OCI-LY1 (cell line): ENCODE results near the gene RNGTT.

Experiments used
- H2AFZ ChIP-seq: fragments of 200-600 bp; sonication (generic), shearing (Covaris generic); 2 replicates; pipeline ENCODE4 v1.6.0; 2014; ENCODE audit warnings: antibody characterized with exemption, mild to moderate bottlenecking, low read length
- H3F3A ChIP-seq: fragments of 200-600 bp; sonication (generic), shearing (Covaris generic); 2 replicates; pipeline ENCODE4 v1.6.0; 2014; ENCODE audit warnings: mild to moderate bottlenecking, antibody characterized with exemption, low read length, moderate library complexity; ENCODE audit not compliant: insufficient read depth
- H3K27ac ChIP-seq: fragments of 200-600 bp; sonication (generic); 2 replicates; pipeline ENCODE4 v1.5.1; 2014; ENCODE audit warnings: low read length, mixed run types, mild to moderate bottlenecking, low read depth; ENCODE audit not compliant: poor library complexity, severe bottlenecking
- H3K27me3 ChIP-seq: fragments of 200-600 bp; sonication (generic); 2 replicates; pipeline ENCODE4 v1.6.0; 2014; ENCODE audit warnings: antibody characterized with exemption, mild to moderate bottlenecking, low read length, moderate library complexity; ENCODE audit not compliant: insufficient read depth
- H3K36me3 ChIP-seq: fragments of 200-600 bp; sonication (generic); 2 replicates; pipeline ENCODE4 v1.6.1; 2014; ENCODE audit warnings: mild to moderate bottlenecking, antibody characterized with exemption, low read length, moderate library complexity, mixed read lengths; ENCODE audit not compliant: insufficient read depth
- H3K4me1 ChIP-seq: fragments of 200-600 bp; sonication (generic); 2 replicates; pipeline ENCODE4 v1.5.1; 2014; ENCODE audit warnings: mild to moderate bottlenecking, low read length, moderate library complexity; ENCODE audit not compliant: insufficient read depth, severe bottlenecking
- H3K4me2 ChIP-seq: fragments of 200-600 bp; sonication (generic), shearing (Covaris generic); 2 replicates; pipeline ENCODE4 v1.6.1; 2014; ENCODE audit warnings: low read length
- H3K4me3 ChIP-seq: fragments of 200-600 bp; sonication (generic); 2 replicates; pipeline ENCODE4 v1.5.1; 2014; ENCODE audit warnings: low read length, low read depth, mild to moderate bottlenecking, mixed read lengths; ENCODE audit not compliant: poor library complexity, severe bottlenecking
- H3K79me2 ChIP-seq: fragments of 200-600 bp; shearing (Covaris generic); 2 replicates; pipeline ENCODE4 v1.6.1; 2016; ENCODE audit warnings: mixed run types, low read length, mixed read lengths; ENCODE audit not compliant: insufficient read depth
- H3K9ac ChIP-seq: fragments of 200-600 bp; sonication (generic), shearing (Covaris generic); 2 replicates; pipeline ENCODE4 v1.6.1; 2014; ENCODE audit warnings: mild to moderate bottlenecking, low read length, mixed read lengths
- H3K9me2 ChIP-seq: fragments of 200-600 bp; sonication (generic), shearing (Covaris generic); 2 replicates; pipeline ENCODE4 v1.6.1; 2014; ENCODE audit warnings: low read depth, mild to moderate bottlenecking, low read length, mixed read lengths
- H3K9me3 ChIP-seq: fragments of 200-600 bp; shearing (Covaris generic); 2 replicates; pipeline ENCODE4 v1.6.1; 2014; ENCODE audit warnings: low read length, mixed read lengths
- H4K20me1 ChIP-seq: fragments of 200-600 bp; sonication (generic), shearing (Covaris generic); 2 replicates; pipeline ENCODE4 v1.6.0; 2016; ENCODE audit warnings: mild to moderate bottlenecking, low read length; ENCODE audit not compliant: insufficient read depth
- CTCF ChIP-seq: fragments of 200-600 bp; sonication (generic), shearing (Covaris generic); IDR thresholded peaks from 2 replicates; pipeline ENCODE4 v1.5.1; 2017; ENCODE audit warnings: mild to moderate bottlenecking, antibody characterized with exemption, low read length, moderate library complexity, mixed read lengths
- EZH2 ChIP-seq: fragments of 200-600 bp; sonication (generic), shearing (Covaris generic); IDR thresholded peaks from 2 replicates; pipeline ENCODE4 v1.8.0; 2017; ENCODE audit warnings: borderline replicate concordance, mixed run types, mild to moderate bottlenecking, antibody characterized with exemption, low read length, moderate library complexity, mixed read lengths

RNGTT gene

GRCh38 chr6:88698661-88699060 is 264.8 kb downstream of the RNGTT start:
- TF ChIP-seq CTCF (no peak), EZH2 (no peak)
- Histone ChIP-seq H3K36me3 (peaks cover 3% of the 10 kb centered on the region; the same call in 1 of the 2 replicates), H3K9me3 (no peaks in the 10 kb centered on the region), H3K4me3 (no peak overlapping the region), H4K20me1 (no peaks in the 10 kb centered on the region), H3K4me2 (no peak overlapping the region), H3K9ac (no peak overlapping the region), H3F3A (no peaks in the 10 kb centered on the region), H3K79me2 (no peaks in the 10 kb centered on the region), H3K27me3 (no peaks in the 10 kb centered on the region), H3K27ac (no peak overlapping the region), H3K4me1 (no peaks in the 10 kb centered on the region), H3K9me2 (no peaks in the 10 kb centered on the region), H2AFZ (no peak overlapping the region)

- H3K4me2 ChIP-seq = no peak overlapping the region
- no peaks in the 10 kb centered on the region for H3K27me3 ChIP-seq
- no peaks in the 10 kb centered on the region for H3K9me2 ChIP-seq
- H3K79me2 ChIP-seq = no peaks in the 10 kb centered on the region
- peaks cover 6% of the 10 kb centered on the region; the same call in 1 of the 2 replicates for H3K36me3 ChIP-seq
- H3F3A ChIP-seq = no peaks in the 10 kb centered on the region
- H3K9me3 ChIP-seq = no peaks in the 10 kb centered on the region
- no peak for TF ChIP-seq CTCF
- no peak for TF ChIP-seq EZH2
- H2AFZ ChIP-seq = no peak overlapping the region
- H3K9ac ChIP-seq = no peak overlapping the region
- no peak overlapping the region for H3K4me3 ChIP-seq
- H3K27ac ChIP-seq = no peak overlapping the region
- no peaks in the 10 kb centered on the region for H4K20me1 ChIP-seq
- no peaks in the 10 kb centered on the region for H3K4me1 ChIP-seq
These were observed 267.5 kb downstream of the RNGTT start for GRCh38 chr6:88695937-88696336.

- no peaks in the 10 kb centered on the region for H3K9me2 ChIP-seq
- H3K4me2 ChIP-seq = no peak overlapping the region
- no peaks in the 10 kb centered on the region; the same call in 1 of the 2 replicates for H3F3A ChIP-seq
These were observed 279.7 kb downstream of the RNGTT start for GRCh38 chr6:88683734-88684133.

More at GRCh38 chr6:88683734-88684133, 279.7 kb downstream of the RNGTT start:
- Histone ChIP-seq H3K27ac (no peak overlapping the region), H3K4me1 (no peaks in the 10 kb centered on the region), H4K20me1 (no peaks in the 10 kb centered on the region), H3K9me3 (0 out of 2 replicates have a peak, but pooled peaks cover 4% of the 10 kb centered on the region), H3K36me3 (peaks cover 6% of the 10 kb centered on the region; the same call in 1 of the 2 replicates), H3K9ac (no peak overlapping the region), H3K4me3 (no peak overlapping the region), H3K27me3 (no peaks in the 10 kb centered on the region), H2AFZ (no peak overlapping the region), H3K79me2 (no peaks in the 10 kb centered on the region)
- no peak for TF ChIP-seq CTCF
- no peak for TF ChIP-seq EZH2
